ELR (cell line): ENCODE data around the gene PRKAR2A.
"Not testable (repeated sequence)": the region's sequence is repeated elsewhere in the genome, so short reads cannot be mapped to it uniquely, and the experiment has no call there.

ENCODE experiments used
- DNase-seq: peaks from one replicate; pipeline ENCODE4 v3.0.0-alpha.2; 2015; ENCODE audit warnings: low read depth

Gene PRKAR2A

DNA sequence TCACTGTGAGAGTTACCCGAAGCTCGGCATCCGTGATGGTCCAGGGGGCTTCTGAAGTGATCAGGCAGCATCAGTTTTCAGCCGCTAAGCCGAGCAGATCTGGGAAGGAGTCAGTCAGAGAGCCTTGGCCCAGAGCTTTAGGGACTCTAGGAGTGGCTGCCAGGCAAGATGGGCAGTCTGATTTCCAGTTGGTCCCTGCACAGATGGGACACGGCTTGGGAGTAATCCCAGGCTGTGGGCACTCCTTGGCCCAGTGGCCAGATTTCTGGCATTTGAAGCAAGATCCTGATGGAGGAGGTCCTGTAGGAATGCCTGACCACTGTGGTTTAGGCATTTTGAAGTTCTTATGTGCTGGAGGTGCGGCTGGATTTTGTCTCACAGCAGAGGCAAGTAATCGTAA, 120.2 kb downstream of the PRKAR2A start:
- DNase-seq = no peak

DNA sequence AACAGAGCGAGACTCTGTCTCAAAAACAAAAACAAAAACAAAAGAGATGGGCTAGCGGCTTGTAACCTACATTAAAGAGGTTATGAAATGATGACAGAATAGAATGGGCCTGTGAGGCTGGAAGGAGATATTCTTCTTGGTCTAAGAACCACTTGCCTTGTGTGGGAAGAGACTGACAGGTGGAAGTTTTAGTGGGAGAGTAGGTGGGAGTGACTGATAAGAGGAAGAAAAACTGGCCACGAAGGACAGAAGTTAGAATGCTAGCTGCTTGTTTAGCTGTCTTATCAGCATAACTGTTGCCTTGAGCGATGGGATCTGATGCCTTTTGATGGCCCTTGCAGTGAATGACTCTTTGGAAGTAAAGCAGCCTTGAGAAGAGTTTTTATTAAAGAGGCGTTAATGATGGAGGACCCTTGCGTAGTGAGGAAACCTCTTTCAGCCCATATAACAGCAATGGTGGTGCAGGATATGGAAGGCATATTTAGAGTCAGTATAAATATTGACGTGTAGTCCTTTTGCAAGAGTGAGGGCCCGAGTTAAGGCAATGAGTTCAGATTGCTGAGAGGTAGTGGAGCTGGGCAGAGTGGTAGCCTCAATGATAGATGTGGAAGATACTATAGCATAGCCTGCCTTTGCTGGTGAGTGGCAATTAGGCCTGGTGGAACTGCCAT, 122.4 kb downstream of the PRKAR2A start:
- DNase-seq = not testable (repeated sequence)

DNA sequence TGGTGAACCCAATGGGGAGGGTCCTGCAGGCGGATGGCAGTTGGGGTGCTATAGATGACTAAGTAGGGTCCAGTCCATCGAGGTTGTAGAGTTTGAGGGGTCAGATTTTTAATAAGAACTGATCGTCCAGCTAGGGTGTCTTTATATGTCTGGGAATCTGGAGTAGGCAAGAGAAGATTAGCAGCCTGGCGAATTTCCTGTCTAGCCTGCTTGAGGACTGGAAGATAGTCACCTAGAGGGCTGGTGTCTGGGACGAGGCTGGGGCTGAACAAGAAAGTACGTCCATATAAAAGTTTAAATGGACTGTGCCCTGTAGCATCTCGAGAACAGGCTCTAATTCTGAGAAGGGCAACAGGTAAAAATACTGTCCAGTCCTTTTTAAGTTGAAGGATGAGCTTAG, 123.9 kb downstream of the PRKAR2A start:
- DNase-seq = no peak

DNA sequence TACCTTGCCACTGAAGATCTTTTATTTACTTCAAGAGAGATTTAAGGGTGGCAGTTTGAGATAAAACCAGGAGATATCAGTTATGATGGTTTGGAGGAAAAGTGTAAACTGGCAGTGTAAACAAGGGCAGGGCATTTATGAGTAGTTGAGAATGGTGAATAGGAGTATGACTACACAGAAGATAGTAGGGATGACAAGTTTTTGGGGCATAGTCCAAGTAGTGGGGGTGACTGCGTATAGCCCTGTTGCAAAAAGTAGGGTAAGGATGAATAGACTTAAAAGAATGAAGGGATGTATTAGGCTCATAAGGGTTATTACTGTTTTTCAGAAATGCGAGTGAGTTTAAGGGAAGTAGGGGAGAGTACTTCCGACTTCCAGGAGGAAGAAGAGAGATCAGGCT, 124.4 kb downstream of the PRKAR2A start:
- not testable (repeated sequence) for DNase-seq

DNA sequence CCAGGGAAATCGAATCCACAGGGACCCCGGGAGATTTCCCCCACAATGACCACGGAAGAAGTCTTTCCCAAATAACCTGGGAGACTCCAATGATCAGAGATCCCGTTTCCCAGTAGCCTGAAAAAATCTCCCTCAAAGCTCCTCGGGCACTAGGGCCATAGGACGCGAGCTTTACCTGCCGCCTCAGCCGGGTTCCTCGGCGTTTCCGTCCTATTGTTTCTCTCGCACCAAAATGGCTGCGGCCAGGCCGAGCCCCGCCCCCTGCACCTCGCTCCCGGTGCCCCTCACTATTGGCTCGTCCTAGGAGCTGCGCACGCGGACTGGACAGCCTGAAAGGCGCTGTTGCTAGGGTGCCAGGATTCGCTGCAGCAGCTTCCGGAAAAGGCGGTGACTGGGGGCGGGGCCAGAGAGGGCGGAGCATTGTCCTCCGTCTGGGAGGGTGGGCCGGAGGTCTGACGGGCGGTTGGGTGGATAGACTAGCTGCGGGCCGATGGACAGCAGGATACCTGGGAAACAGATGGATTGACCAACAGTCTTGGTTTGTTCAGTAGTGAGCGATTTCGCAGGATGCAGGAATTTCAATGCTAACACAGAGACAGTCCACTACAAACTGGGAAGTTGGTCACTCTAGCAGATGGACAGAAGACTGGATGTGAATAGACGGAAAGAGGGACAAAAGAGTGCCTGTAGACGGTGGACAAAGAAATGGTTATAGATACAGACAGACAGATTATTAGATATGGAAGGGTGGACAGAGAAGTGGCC, 130.5 kb downstream of the PRKAR2A start, which contains the start of gene IP6K2:
Gene IP6K2, minus strand, starts transcription at position 240 of the 765 bp plus-strand sequence. CDS start 21,930 bp downstream, outside the sequence.
- DNase-seq = peak; percentile 98

DNA sequence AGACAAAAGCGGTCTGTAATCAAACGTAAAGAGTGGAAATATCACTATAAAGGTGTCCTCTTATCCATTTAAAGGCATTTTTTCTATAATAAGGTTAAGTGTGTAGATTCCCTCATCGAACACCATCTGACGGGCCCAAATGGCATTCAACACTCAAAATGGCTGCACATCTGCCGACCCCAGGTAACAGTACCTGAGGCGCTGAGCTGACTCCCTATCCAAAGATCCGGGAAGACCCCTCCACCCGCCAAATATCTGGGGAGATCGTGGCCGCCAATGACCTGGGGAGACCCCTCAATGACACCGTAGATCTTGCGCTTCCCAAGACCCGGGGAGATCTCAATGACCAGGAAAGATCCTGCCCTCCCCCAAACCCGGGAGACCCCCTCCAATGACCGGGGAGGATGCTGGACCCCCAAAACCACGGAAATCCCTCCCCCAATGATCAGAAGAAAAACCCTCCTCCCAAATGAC, 131.1 kb downstream of the PRKAR2A start:
- DNase-seq = peak; percentile 43

DNA sequence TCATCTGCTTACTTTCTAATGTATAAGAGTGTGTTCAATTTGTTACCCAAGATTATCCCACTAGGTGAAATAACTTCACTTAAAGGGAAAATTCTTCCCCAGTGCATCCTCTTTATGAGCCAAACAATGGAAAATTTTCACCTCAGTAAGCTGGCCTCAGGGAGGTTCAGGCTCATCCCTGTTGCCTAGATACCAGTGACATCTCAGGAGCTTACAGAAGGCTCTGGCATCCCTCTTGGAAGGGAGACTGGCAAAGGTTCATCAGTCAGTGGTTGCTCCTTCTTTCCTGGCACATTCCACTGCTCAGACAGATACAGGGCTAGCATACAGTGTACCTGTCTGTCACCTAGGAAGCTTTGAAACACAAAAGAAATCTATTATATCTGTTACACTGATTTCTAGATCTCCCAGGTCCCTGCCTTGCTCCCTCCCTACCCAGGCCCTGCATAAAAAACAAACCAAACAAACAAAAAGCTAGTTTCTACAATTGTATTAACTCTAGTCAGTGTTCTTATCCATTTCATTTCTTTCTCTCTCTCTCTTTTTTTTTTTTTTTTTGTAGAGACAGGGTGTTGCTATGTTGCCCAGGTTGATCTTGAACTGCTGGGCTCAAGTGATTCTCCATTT, 132.4 kb downstream of the PRKAR2A start:
- DNase-seq = peak; percentile 48

DNA sequence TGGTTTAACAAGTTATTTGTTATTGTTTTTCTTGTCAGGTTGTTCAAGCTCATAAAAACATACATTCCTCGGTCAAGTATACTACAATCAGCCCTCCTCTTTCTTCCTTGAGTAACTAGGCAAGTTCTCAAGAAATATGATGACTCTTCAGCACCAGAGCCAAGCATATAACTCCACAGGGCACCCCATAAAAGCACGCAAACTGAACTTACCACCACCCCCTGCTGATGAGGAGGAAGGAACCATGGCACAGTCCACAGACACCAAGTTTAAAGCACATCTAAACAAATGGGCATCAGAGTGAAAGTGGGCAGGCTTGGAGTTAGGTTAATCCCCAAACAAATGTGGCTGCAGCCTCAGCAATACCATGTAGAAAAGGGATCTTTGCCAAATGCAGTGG, 135.9 kb downstream of the PRKAR2A start:
- no peak for DNase-seq

DNA sequence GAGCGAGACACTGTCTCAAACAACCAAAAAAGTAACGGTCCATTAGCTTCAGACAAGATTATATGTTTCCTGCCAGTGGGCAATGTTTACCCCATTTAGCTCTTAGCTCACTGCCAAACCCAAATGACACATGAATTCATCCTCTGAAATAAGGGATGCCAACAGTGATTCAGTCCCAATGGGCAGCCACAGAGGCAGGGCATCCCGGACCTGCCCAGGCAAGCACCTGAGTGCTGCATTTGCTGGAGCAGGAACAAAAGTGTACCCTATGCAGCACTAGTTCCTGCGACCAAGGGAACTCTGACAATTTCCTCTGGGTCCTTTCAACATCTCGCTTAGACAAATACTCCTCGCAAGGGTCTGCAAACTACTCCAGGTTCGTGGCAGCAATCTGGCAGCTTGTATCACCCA, 138.6 kb downstream of the PRKAR2A start:
- DNase-seq = no peak

DNA sequence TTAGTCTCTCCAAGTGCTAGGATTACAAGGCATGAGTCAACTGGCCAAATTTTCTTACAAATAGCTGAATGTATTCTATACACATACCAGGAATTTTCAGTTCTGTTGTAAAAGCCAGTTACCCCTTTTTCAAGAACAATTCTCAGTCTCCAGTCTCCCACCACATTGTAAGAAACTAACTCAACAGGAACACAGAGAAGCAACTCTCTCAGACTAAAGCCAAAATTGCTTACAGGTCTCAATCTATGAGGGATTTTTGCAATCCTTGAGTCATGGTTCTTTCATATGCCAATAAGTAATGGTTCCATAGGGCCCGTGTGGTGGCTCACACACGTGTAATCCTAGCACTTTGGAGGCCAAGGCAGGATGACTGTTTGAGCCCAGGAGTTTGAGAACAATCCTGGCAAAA, 139.2 kb downstream of the PRKAR2A start:
- DNase-seq = peak; percentile 54

DNA sequence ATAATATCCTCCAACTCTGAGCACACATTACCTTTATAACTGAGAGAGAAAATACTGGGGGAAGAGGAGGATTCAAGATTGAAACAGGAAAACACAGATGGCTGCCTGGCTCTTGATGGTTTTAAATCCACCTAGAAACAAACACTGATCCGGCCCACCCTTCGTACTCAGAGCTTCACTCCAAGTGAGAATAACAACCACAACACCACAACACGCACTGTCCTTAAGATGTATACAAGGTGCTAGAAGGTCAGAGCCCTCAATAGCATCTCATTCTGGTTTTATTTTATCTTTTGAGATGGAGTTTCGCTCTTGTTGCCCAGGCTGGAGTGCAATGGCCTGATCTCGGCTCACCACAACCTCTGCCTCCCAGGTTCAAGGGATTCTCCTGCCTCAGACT, 140.5 kb downstream of the PRKAR2A start:
- DNase-seq = no peak

DNA sequence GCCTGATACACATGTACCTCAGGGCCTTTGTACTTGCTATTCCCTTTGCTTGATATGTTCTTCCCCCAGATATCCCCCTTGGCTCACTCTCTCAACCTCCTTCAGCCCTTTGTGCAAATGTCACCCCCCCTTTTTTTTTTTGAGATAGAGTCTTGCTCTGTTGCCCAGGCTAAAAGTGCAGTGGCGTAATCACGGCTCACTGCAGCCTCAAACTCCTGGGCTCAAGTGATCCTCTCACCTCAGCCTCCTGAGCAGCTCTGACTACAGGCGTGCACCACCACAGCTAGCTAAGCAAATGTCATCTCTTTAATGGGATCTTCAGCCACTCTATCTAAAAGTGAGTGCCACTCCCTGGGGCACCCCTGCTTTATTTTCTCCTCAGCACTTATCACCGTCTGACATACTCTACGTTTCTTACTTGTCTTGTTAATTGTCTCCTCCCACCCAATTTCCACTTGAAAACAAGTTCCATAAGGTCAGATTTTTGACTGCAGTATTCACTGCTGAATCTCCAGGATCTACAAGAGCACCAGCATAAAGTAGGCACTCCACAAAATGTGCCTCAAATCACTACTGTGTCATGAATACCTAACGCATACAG, 145.3 kb downstream of the PRKAR2A start:
- DNase-seq = no peak

DNA sequence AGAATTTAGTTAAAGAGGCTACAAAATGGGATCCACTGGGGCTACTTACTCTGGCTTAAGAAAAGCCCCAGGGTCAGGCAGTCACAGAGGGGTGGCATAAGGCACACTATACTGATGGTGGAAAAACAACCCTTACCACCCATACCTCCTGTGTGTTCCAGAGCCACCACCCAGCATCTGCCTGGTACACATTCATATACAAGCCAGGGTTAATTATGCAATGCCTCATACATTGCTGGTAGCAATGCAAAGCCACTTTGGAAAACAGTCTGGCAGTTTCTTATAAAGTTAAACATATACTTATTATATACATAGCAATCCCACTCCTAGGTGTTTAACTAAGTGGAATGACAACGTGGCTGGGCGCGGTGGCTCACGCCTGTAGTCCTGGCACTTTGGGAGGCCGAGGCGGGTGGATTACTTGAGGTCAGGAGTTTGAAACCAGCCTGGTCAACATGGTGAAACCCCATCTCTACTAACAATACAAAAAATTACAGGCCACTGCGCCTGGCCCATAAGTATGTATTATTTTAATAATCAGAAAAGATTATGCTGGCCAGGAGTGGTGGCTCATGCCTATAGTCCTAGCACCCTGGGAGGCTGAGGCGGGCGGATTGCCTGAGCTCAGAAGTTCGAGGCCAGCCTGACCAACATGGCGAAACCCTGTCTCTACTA, 146.8 kb downstream of the PRKAR2A start:
- no peak for DNase-seq

DNA sequence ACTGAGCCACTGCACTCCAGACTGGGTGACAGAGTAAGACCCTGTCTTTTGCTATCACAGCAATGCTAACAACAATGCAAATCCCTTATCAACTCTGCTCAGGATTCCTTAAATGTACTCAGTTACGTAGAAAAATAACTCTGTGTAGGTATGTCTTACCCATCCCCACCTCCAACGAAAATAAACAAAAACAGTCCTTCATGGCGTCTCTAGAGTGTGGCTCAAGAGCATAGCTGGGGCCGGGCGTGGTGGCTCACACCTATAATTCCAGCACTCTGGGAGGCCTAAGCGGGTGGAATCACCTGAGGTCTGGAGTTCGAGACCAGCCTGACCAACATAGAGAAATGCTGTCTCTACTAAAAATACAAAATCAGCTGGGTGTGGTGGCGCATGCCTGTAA, 148.8 kb downstream of the PRKAR2A start:
- no peak for DNase-seq

DNA sequence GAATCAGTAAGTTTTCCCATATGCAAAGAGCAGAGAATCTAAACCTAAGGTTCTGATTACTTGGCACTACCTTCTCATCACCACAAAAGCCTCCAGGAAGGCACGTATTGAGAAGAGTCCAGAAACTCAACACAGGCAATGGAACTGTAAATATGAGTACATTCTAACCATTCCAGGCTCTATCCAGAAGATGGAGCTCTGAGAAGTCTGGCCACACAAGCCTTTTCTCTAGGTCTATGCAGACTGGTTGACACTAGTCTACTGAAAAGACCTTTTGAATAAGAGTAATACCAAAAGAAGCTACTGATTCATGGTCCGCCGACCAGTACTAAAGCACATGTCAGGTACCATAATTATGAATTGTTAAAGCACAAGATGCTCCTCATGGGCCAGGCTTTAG, 149.7 kb downstream of the PRKAR2A start:
- DNase-seq = no peak

DNA sequence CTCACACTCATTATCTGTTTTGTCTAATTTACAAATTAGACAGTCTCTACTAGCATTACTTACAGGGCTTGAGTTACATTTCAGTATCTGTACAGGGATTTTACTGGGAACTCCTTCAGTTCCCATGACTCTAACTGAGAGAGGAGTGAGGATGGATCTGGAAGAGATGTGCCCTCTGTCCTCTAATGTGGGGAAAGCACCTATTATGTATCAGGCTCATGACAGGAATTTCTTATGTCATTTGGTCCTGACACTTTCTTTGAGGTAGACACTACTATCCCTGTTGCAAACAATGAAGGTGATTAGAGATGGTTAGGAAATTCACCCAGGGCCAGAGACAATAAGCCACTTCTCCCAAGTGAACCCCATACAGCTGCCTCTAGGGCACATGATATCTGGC, 151.1 kb downstream of the PRKAR2A start:
- DNase-seq = no peak
